ENCODE data around the gene SNAP91.
"Not testable (repeated sequence)": the region's sequence is repeated elsewhere in the genome, so short reads cannot be mapped to it uniquely, and the experiment has no call there.

The SNAP91 gene

GRCh38 chr6:83708970-83709747 lies at the start of gene SNAP91:
TSS of gene SNAP91 (minus strand) at chr6:83709101. CDS start at chr6:83707927, 1,174 bp downstream.
- TF ChIP-seq ZFX (IDR thresholded peaks at IDR 0.05) (no peak), CTCF (conservative IDR thresholded peaks at IDR 0.05) (no peak)
- H3K27ac ChIP-seq: peak within 1 kb of the TSS; percentile 40; the same call in 1 of the 2 replicates

GRCh38 chr6:83758533-83758932 lies 49.6 kb upstream of the SNAP91 start:
- H3K27ac ChIP-seq: no peak overlapping the region
- no peak for TF ChIP-seq CTCF (conservative IDR thresholded peaks at IDR 0.05)
- TF ChIP-seq ZFX (IDR thresholded peaks at IDR 0.05): no peak

- TF ChIP-seq ZFX (IDR thresholded peaks at IDR 0.05) (no peak), CTCF (conservative IDR thresholded peaks at IDR 0.05) (no peak)
- H3K27ac ChIP-seq: no peak overlapping the region
Observed at GRCh38 chr6:83757021-83757420, 48.1 kb upstream of the SNAP91 start.

GRCh38 chr6:83756565-83756964 lies 47.7 kb upstream of the SNAP91 start:
- no peak overlapping the region for H3K27ac ChIP-seq

GRCh38 chr6:83752375-83752774 lies 43.5 kb upstream of the SNAP91 start:
- H3K27ac ChIP-seq: not testable (repeated sequence)

More at GRCh38 chr6:83756565-83756964, 47.7 kb upstream of the SNAP91 start:
- TF ChIP-seq ZFX (IDR thresholded peaks at IDR 0.05) (no peak), CTCF (conservative IDR thresholded peaks at IDR 0.05) (no peak)

- TF ChIP-seq ZFX (IDR thresholded peaks at IDR 0.05) (no peak), CTCF (conservative IDR thresholded peaks at IDR 0.05) (no peak)
- H3K27ac ChIP-seq: no peak overlapping the region
Observed at GRCh38 chr6:83741089-83741488, 32.2 kb upstream of the SNAP91 start.

- no peak for TF ChIP-seq CTCF (conservative IDR thresholded peaks at IDR 0.05)
- TF ChIP-seq ZFX (IDR thresholded peaks at IDR 0.05): no peak
- no peak overlapping the region for H3K27ac ChIP-seq
Observed at GRCh38 chr6:83735461-83735860, 26.6 kb upstream of the SNAP91 start.

GRCh38 chr6:83729871-83730270 lies 21.0 kb upstream of the SNAP91 start:
- TF ChIP-seq CTCF (conservative IDR thresholded peaks at IDR 0.05) (no peak), ZFX (IDR thresholded peaks at IDR 0.05) (no peak)

More at GRCh38 chr6:83729871-83730270, 21.0 kb upstream of the SNAP91 start:
- H3K27ac ChIP-seq: no peak overlapping the region

Data from C4-2B (cell line).